ENCODE measurements around the gene OR2W3.

Gene OR2W3

GRCh38 chr1:247919952-247920351 lies 24.6 kb downstream of the OR2W3 start, which contains the start of gene OR2T8:
Gene OR2T8 (plus strand): TSS chr1:247920252. CDS start chr1:247921018, 766 bp downstream.
- DNase-seq: no peak

DNA sequence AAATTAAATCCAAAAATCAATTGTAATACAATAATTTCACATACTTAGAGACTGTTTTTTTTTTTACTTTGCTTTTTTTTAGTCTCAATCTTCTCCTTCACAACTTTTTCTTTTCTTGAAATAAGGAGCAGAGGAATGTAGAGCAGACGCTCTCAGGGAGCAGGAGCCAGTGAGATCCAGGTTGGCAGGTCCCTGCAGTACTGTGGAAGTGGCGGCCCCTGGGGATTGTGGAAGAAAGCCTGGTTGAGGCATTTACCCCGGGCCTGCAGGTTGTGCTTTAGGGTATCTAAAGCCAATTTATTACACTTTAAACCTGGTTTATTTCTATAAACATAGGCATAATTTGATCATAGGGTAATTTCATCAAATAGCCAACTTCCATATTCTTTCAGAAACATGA lies 28.6 kb downstream of the OR2W3 start:
- no peak for DNase-seq

GRCh38 chr1:247924868-247925267 lies 29.5 kb downstream of the OR2W3 start, which contains the start of gene OR2AJ1:
Gene OR2AJ1 (plus strand): TSS chr1:247924889. CDS start chr1:247933769, 8,880 bp downstream.
- DNase-seq: no peak

- DNase-seq: no peak
Measured at GRCh38 chr1:247933989-247934388, 38.6 kb downstream of the OR2W3 start.

DNA sequence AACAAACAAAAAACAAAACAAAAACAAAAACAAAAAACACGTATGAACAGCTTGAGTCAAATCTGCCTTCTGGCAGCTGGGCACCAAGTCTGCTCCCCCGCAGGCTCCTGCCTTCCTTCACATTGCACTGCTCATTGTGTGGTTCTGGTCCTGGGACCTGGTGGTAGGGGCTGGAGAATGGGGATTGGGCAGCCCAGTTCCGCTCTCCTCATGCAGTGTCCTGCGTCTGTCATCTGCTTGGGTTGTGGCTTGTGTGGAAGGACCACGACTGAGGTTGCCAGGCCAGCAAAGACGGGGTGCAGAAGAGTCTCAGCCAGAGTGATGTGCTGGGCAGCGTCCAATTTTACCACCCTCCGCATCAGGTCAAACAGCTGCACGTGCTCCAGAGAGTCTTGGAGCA lies 40.4 kb downstream of the OR2W3 start:
- no peak for DNase-seq

GRCh38 chr1:247936415-247936814 lies 41.0 kb downstream of the OR2W3 start:
- DNase-seq: no peak

DNA sequence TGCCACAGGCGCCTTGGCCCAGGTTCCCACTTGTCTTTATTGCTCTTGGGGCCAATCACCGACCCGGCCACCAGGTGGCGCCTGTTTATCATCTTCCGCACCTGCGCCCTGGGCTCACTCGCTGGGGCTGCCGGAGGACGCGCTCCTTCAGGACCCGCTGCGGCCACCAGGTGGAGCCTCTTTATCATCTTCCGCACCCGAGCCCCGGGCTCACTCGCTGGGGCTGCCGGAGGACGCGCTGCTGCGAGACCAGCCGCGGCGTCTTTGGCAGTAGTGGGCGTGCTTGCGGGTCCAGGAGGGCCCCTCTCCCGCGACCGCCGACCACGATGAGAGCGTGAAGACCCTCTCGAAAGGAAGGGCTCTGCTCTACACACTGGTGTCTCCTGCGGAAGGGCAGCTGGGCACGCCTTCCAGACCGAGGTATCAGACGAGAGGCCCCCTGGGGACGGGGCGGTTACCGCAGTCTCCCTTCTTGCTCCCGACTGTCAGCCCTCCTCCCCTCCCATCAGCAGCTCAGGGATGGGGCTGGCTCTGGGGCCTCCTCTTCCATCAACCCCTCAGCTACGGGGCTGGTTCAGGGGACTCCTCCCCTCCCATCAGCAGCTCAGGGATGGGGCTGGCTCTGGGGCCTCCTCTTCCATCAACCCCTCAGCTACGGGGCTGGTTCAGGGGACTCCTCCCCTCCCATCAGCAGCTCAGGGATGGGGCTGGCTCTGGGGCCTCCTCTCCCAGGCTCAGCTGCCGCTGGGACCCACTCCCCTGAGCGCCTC lies 41.8 kb downstream of the OR2W3 start:
- DNase-seq: peak; percentile 12

DNA sequence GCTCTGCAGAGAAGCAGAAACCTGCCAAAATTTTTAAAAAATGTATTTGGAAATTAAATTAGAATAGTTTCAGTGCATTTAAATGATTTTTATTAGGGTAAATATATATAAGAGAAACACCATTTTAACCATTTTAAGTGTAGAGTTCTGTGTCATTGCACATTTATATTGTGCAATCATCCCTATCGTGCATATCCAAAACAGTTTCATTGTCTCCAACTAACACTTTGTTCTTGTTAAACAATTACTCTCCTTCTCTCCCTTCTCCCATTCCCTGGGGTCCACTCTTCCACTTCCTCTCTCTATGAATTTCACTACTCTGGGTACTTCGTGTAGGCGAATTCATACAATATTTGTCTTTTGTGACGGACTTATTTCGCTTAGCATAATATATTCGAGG lies 47.2 kb downstream of the OR2W3 start:
- no peak for DNase-seq

Data from right kidney (tissue), 1 donor.